Spleen (tissue), 7 donors: ENCODE results near the gene SPRR2B.

Experiments used
- CTCF ChIP-seq, 11 experiments: fragments of 200-600 bp in 7 of 11; fragments of 450-650 bp in 4 of 11; sonication (generic) in 4 of 11; IDR thresholded peaks in 8 of 11; conservative IDR thresholded peaks in 3 of 11; 1 replicate in 7 of 11; 2 replicates in 4 of 11; pipeline versions ENCODE4 v1.4.0 to v1.8.0; 2016 to 2021; ENCODE audit warnings: antibody characterized with exemption in 11 of 11, inconsistent platforms in 4 of 11, mild to moderate bottlenecking in 1 of 11
- POLR2A ChIP-seq, 3 donors: fragments of 450-650 bp; IDR thresholded peaks; one replicate each; pipeline ENCODE4 v1.5.1; 2017; ENCODE audit warnings: antibody characterized with exemption in 3 of 3, mild to moderate bottlenecking in 1 of 3
- POLR2AphosphoS5 ChIP-seq, 3 donors: sonication (generic); formaldehyde crosslinking; IDR thresholded peaks; one replicate each; pipeline ENCODE4 v1.5.1; 2017; ENCODE audit warnings: antibody characterized with exemption in 3 of 3
- donor health status: DM: no; HTN: no; CAD: no; lungs with moderate emphysema.
- donor health status: DM: no; HTN: no; CAD: no.
- donor health status: DM: no; HTN: no; CAD: no.

GRCh38 chr1:153030895-153031294 lies 40.5 kb downstream of the SPRR2B start, which contains the start of gene SPRR1B:
- no peak for TF ChIP-seq CTCF (IDR thresholded peaks at IDR 0.05 in 8 of 11, conservative IDR thresholded peaks at IDR 0.05 in 3 of 11)
- no peak for TF ChIP-seq POLR2A (IDR thresholded peaks at IDR 0.05)
- TF ChIP-seq POLR2AphosphoS5 (IDR thresholded peaks at IDR 0.05) = no peak
